H1 (cell line): ENCODE data around the gene SOBP. TPM values are rescaled to one million over a fixed set of nuclear protein-coding genes. Genes with fewer than 3 reads are reported as not detected.

Experiments used
- CTCF ChIA-PET: fragments of 300-600 bp; sonication (Branson Sonifier 250); formaldehyde crosslinking; loops from one replicate; lab custom pipeline; 2021; ENCODE audit not compliant: partially characterized antibody; lab: Charles Lee
- POLR2A ChIA-PET: fragments of 300-600 bp; sonication (Branson Sonifier 250); formaldehyde crosslinking; loops from one replicate; lab custom pipeline; 2021; ENCODE audit warnings: inconsistent platforms; ENCODE audit not compliant: partially characterized antibody; lab: Charles Lee
- DNase-seq, 2 experiments: peaks; one replicate each; pipeline versions ENCODE4 v3.0.0 to v3.0.0-alpha.2; 2010 to 2022; ENCODE audit warnings: low spot score in 2 of 2, low read depth in 1 of 2, mixed read lengths in 1 of 2
- FAIRE-seq: peaks from 2 replicates; lab custom pipeline; 2011; peaks lifted over from hg19 to GRCh38; lab: Jason Lieb, UNC
- H2AFZ ChIP-seq: 2 replicates; pipeline ENCODE4 v1.8.1; 2012; ENCODE audit warnings: low read length, inconsistent platforms
- H2AK5ac ChIP-seq: 2 replicates; pipeline ENCODE4 v1.6.1; 2013; ENCODE audit warnings: low read depth, low read length
- H2BK120ac ChIP-seq: replicated peaks from 2 replicates; pipeline ENCODE3; 2013; ENCODE audit warnings: low read depth, low read length, inconsistent platforms
- H2BK12ac ChIP-seq: 2 replicates; pipeline ENCODE4 v1.6.1; 2013; ENCODE audit warnings: low read depth, low read length
- H2BK15ac ChIP-seq: 2 replicates; pipeline ENCODE4 v1.6.1; 2013; ENCODE audit warnings: low read length
- H2BK20ac ChIP-seq: 2 replicates; pipeline ENCODE4 v1.6.1; 2013; ENCODE audit warnings: low read length
- H2BK5ac ChIP-seq: 2 replicates; pipeline ENCODE4 v1.6.1; 2013; ENCODE audit warnings: low read depth, low read length
- H3K14ac ChIP-seq: 2 replicates; pipeline ENCODE4 v1.6.1; 2013; ENCODE audit warnings: inconsistent platforms; ENCODE audit not compliant: insufficient read length
- H3K18ac ChIP-seq: 2 replicates; pipeline ENCODE4 v1.6.1; 2013; ENCODE audit warnings: low read length; ENCODE audit errors: extremely low read depth
- H3K23ac ChIP-seq: 2 replicates; pipeline ENCODE4 v1.6.1; 2013; ENCODE audit warnings: inconsistent platforms; ENCODE audit not compliant: insufficient read length
- H3K23me2 ChIP-seq: 2 replicates; pipeline ENCODE4 v1.6.1; 2013; ENCODE audit warnings: low read depth, low read length
- H3K27ac ChIP-seq: 2 replicates; pipeline ENCODE4 v1.6.1; 2011; ENCODE audit warnings: low read depth, low read length, inconsistent platforms
- H3K27me3 ChIP-seq, 4 experiments: replicated peaks in 1 of 4; 1 replicate in 1 of 4; 2 replicates in 3 of 4; pipeline versions ENCODE4 v1.6.1 to v1.8.1; 2011 to 2013; ENCODE audit warnings: low read length in 3 of 4, mild to moderate bottlenecking in 3 of 4, inconsistent platforms in 2 of 4, mixed read lengths in 2 of 4, moderate library complexity in 1 of 4; ENCODE audit not compliant: control insufficient read depth in 3 of 4, insufficient read depth in 3 of 4; ENCODE audit errors: extremely low read depth in 1 of 4
- H3K36me3 ChIP-seq, 4 experiments: 2 replicates each; pipeline versions ENCODE4 v1.6.1 to v1.8.1; 2011 to 2013; ENCODE audit warnings: mild to moderate bottlenecking in 4 of 4, low read length in 3 of 4, moderate library complexity in 2 of 4, control low read depth in 1 of 4, inconsistent platforms in 1 of 4; ENCODE audit not compliant: insufficient read depth in 4 of 4, control insufficient read depth in 2 of 4
- H3K4ac ChIP-seq: replicated peaks from 2 replicates; pipeline ENCODE3; 2013; ENCODE audit warnings: low read length, low read depth, mixed read lengths, inconsistent platforms; ENCODE audit not compliant: insufficient read length
- H3K4me1 ChIP-seq, 4 experiments: replicated peaks in 1 of 4; 1 replicate in 1 of 4; 2 replicates in 3 of 4; pipeline versions ENCODE4 v1.6.1 to v1.8.1; 2011 to 2013; ENCODE audit warnings: low read length in 3 of 4, inconsistent platforms in 2 of 4, mixed read lengths in 1 of 4; ENCODE audit not compliant: insufficient read depth in 4 of 4, control insufficient read depth in 3 of 4
- H3K4me2 ChIP-seq, 2 experiments: 2 replicates each; pipeline versions ENCODE4 v1.6.1 to v1.8.1; 2011 to 2013; ENCODE audit warnings: low read depth in 2 of 2, low read length in 2 of 2, control low read depth in 1 of 2, inconsistent platforms in 1 of 2, mild to moderate bottlenecking in 1 of 2; ENCODE audit not compliant: insufficient read depth in 1 of 2
- H3K4me3 ChIP-seq, 4 experiments: fragments of 200-600, 300-600 bp in 1 of 4; sonication (generic), shearing (Covaris generic), sonication (Bioruptor Twin) in 1 of 4; 2 replicates each; pipeline versions ENCODE4 v1.5.1 to v1.8.1; 2011 to 2016; ENCODE audit warnings: low read length in 4 of 4, low read depth in 3 of 4, control low read depth in 2 of 4, inconsistent platforms in 2 of 4, mild to moderate bottlenecking in 2 of 4, mixed read lengths in 1 of 4, moderate library complexity in 1 of 4; ENCODE audit not compliant: insufficient read depth in 2 of 4; ENCODE audit errors: extremely low read depth in 1 of 4
- H3K56ac ChIP-seq: replicated peaks from 2 replicates; pipeline ENCODE3; 2013; ENCODE audit warnings: low read depth, mild to moderate bottlenecking, mixed read lengths, low read length, inconsistent platforms; ENCODE audit not compliant: insufficient read length
- H3K79me1 ChIP-seq: 2 replicates; pipeline ENCODE4 v1.6.1; 2013; ENCODE audit warnings: low read depth, low read length, control low read depth
- H3K79me2 ChIP-seq, 2 experiments: 2 replicates each; pipeline versions ENCODE4 v1.6.1 to v1.8.1; 2012 to 2013; ENCODE audit warnings: low read length in 2 of 2, mild to moderate bottlenecking in 2 of 2, inconsistent platforms in 1 of 2; ENCODE audit not compliant: insufficient read depth in 2 of 2, control insufficient read depth in 1 of 2
- H3K9ac ChIP-seq, 4 experiments: replicated peaks in 1 of 4; 1 replicate in 1 of 4; 2 replicates in 3 of 4; pipeline versions ENCODE4 v1.6.1 to v1.8.1; 2011 to 2013; ENCODE audit warnings: low read depth in 3 of 4, low read length in 3 of 4, control low read depth in 2 of 4, mild to moderate bottlenecking in 2 of 4, moderate library complexity in 2 of 4, inconsistent platforms in 1 of 4; ENCODE audit errors: extremely low read depth in 1 of 4
- H3K9me3 ChIP-seq, 2 experiments: 2 replicates each; pipeline versions ENCODE4 v1.6.1 to v1.8.1; 2012 to 2013; ENCODE audit warnings: mild to moderate bottlenecking in 2 of 2, moderate library complexity in 2 of 2, control low read depth in 1 of 2, inconsistent platforms in 1 of 2, low read depth in 1 of 2, low read length in 1 of 2, mixed read lengths in 1 of 2; ENCODE audit not compliant: insufficient read depth in 2 of 2
- H4K20me1 ChIP-seq, 2 experiments: replicated peaks in 1 of 2; 2 replicates each; pipeline versions ENCODE3 to v1.8.1; 2011 to 2013; ENCODE audit warnings: inconsistent platforms in 2 of 2, low read length in 2 of 2, mild to moderate bottlenecking in 1 of 2; ENCODE audit not compliant: insufficient read depth in 2 of 2, control insufficient read depth in 1 of 2
- H4K5ac ChIP-seq: 2 replicates; pipeline ENCODE4 v1.6.1; 2013; ENCODE audit warnings: low read length, low read depth, mixed read lengths, inconsistent platforms; ENCODE audit not compliant: insufficient read length
- H4K8ac ChIP-seq: 2 replicates; pipeline ENCODE4 v1.8.0; 2013; ENCODE audit warnings: mild to moderate bottlenecking, moderate library complexity, low read length, inconsistent platforms; ENCODE audit not compliant: insufficient read depth; ENCODE audit errors: extremely low read depth
- H4K91ac ChIP-seq: replicated peaks from 2 replicates; pipeline ENCODE3; 2013; ENCODE audit warnings: low read length, mixed read lengths, inconsistent platforms; ENCODE audit not compliant: insufficient read length
- BACH1 ChIP-seq: IDR thresholded peaks from 2 replicates; pipeline ENCODE4 v1.6.1; 2012; ENCODE audit warnings: low read length, improper control_type of control experiment
- KDM5A ChIP-seq: fragments of 200-600 bp; IDR thresholded peaks from 2 replicates; pipeline ENCODE4 v1.7.1; 2012; ENCODE audit warnings: mild to moderate bottlenecking, low read length, inconsistent platforms, mixed read lengths
- SIN3A ChIP-seq, 2 experiments: IDR thresholded peaks in 1 of 2; conservative IDR thresholded peaks in 1 of 2; 2 replicates each; pipeline ENCODE4 v1.6.1; 2011 to 2012; ENCODE audit warnings: low read length in 2 of 2, improper control_type of control experiment in 1 of 2, low read depth in 1 of 2, mild to moderate bottlenecking in 1 of 2
- TCF12 ChIP-seq: IDR thresholded peaks from 2 replicates; pipeline ENCODE4 v1.6.1; 2011; ENCODE audit warnings: low read depth, mild to moderate bottlenecking, low read length
- WGBS, 2 experiments: shearing (Covaris generic) in 1 of 2; methylation state at CpG; one replicate each; pipeline versions ENCODE4 v1.1.6 to v1.1.7; 2013 to 2015; ENCODE audit warnings: low lambda C conversion rate in 2 of 2, mixed read lengths in 2 of 2, inconsistent platforms in 1 of 2, low coverage in 1 of 2, missing lambda C conversion rate in 1 of 2; ENCODE audit not compliant: insufficient replicate concordance in 2 of 2, insufficient coverage in 1 of 2, insufficient read length in 1 of 2; ENCODE audit errors: extremely low coverage in 1 of 2, missing lambda C conversion rate in 1 of 2; 5-methylcytosine and 5-hydroxymethylcytosine counted together
- polyA plus RNA-seq, 7 experiments: library from polyadenylated mRNA; depleted of rRNA in 3 of 7; stranded (reverse) in 5 of 7; unstranded in 2 of 7; fragments of >200 nt in 5 of 7; fragments of 200-250 nt in 2 of 7; gene quantifications; 1 replicate in 5 of 7; 2 replicates in 1 of 7; 4 replicates in 1 of 7; pipeline versions ENCODE4 v1.2.1 to v1.2.3, GENCODE V29; 2011 to 2013; ENCODE audit warnings: missing spikeins in 2 of 7, mixed read lengths in 2 of 7
- total RNA-seq: library from RNA; stranded (reverse); fragmentation: NEBNext Ultra II Directional; extraction: Animal tissue kit (Norgen Biotek cat#: 25700); gene quantifications from 2 replicates; pipeline ENCODE4 v1.2.1, GENCODE V29; 2021

SOBP gene
- total and polyA plus RNA-seq, 2 of the 8 experiments (the other 6 are each of a cell fraction or from before 2014, with no cell fraction given) = 0.45 to 6.2 TPM

GRCh38 chr6:107496892-107497684 is 7.2 kb downstream of the SOBP start:
- CTCF ChIA-PET = interaction anchor here (0.8 to 1.4 kb wide), 4 partner anchors 9 to 132 kb away, joined by 3 read pairs; no protein-coding TSS in a partner anchor
- Histone ChIP-seq H3K36me3 (no peaks in the 10 kb centered on the region), H2BK120ac (no peak overlapping the region), H3K18ac (no peak overlapping the region), H3K4me3 (no peak overlapping the region), H2BK5ac (no peak overlapping the region), H3K56ac (no peak overlapping the region), H3K4me2 (no peak overlapping the region), H2BK20ac (no peak overlapping the region), H4K8ac (no peak overlapping the region), H3K79me2 (0 out of 4 replicates have a peak, but pooled peaks cover 0 to 5% of the 10 kb centered on the region in 2 experiments), H4K5ac (no peak overlapping the region), H2BK15ac (no peak overlapping the region), H3K27me3 (peaks cover 0 to 6% (median 3%) of the 10 kb centered on the region in 4 experiments; a peak in 5 of 7 replicates), H3K27ac (no peak overlapping the region), H2AFZ (no peak overlapping the region), H3K9ac (no peak overlapping the region), H3K14ac (no peak overlapping the region), H4K20me1 (no peaks in the 10 kb centered on the region)
- POLR2A ChIA-PET = interaction anchor here (1.1 kb wide), 1 partner anchor 9 kb away, joined by 3 read pairs; no protein-coding TSS in a partner anchor
- no peak for DNase-seq
- FAIRE-seq = no peak
- no peak for TF ChIP-seq SIN3A (conservative IDR thresholded peaks at IDR 0.05 in 1 of 2, IDR thresholded peaks at IDR 0.05 in 1 of 2; ENCODE audit: low read depth in 1 of 2, low read length in 2 of 2)
- no peak for TF ChIP-seq KDM5A
- TF ChIP-seq TCF12 = no peak
- TF ChIP-seq BACH1 = no peak
- TF ChIP-seq, all 59 proteins: peak for 0
- 86% methylated on average over 1 of the region's 1 CpG; no CpG with 5 or more reads in 1 of the 2 experiments for WGBS, 2 experiments
- no peaks in the 10 kb centered on the region for H3K23me2 ChIP-seq
- H3K79me1 ChIP-seq = no peaks in the 10 kb centered on the region
- H3K4ac ChIP-seq = no peak overlapping the region
- no peak overlapping the region for H2BK12ac ChIP-seq
- H3K4me1 ChIP-seq = peaks cover 0 to 10% (median 7%) of the 10 kb centered on the region in 4 experiments; a peak in 5 of 7 replicates
- H2AK5ac ChIP-seq = no peak overlapping the region
- no peaks in the 10 kb centered on the region for H3K9me3 ChIP-seq
- no peak overlapping the region for H4K91ac ChIP-seq
- H3K23ac ChIP-seq = no peak overlapping the region
